Activated naive CD4-positive, alpha-beta T cell treated with anti-CD3 and anti-CD28 coated beads for 36 hours (primary cell): ENCODE results near the gene AANAT. TPM values are rescaled to one million over a fixed set of nuclear protein-coding genes. Genes with fewer than 3 reads are reported as not detected.
A peak's percentile ranks its signal among the peaks of the same experiment; 100 is the strongest.
"Not testable (repeated sequence)": the region's sequence is repeated elsewhere in the genome, so short reads cannot be mapped to it uniquely, and the experiment has no call there.

ENCODE experiments used
- CTCF ChIA-PET: fragments of 350-600 bp; sonication (Branson Sonifier 250); formaldehyde crosslinking; loops from one replicate; lab custom pipeline; 2021; ENCODE audit warnings: antibody characterized with exemption; lab: Charles Lee
- DNase-seq: peaks from one replicate; pipeline ENCODE4 v3.0.0-alpha.2; 2020
- H3K27ac Mint-ChIP-seq: one replicate; pipeline ENCODE4 v1.8.0; 2021; ENCODE audit warnings: mild to moderate bottlenecking, mixed read lengths
- H3K27me3 Mint-ChIP-seq: one replicate; pipeline ENCODE4 v1.8.0; 2021; ENCODE audit warnings: low read depth, mixed read lengths
- H3K36me3 Mint-ChIP-seq: one replicate; pipeline ENCODE4 v1.8.0; 2021; ENCODE audit warnings: low read depth, mixed read lengths
- H3K4me1 Mint-ChIP-seq: one replicate; pipeline ENCODE4 v1.8.0; 2021; ENCODE audit warnings: low read depth, mixed read lengths
- H3K4me3 Mint-ChIP-seq: one replicate; pipeline ENCODE4 v1.8.0; 2021; ENCODE audit warnings: mild to moderate bottlenecking, moderate library complexity, mixed read lengths
- H3K9me3 Mint-ChIP-seq: one replicate; pipeline ENCODE4 v1.8.0; 2021; ENCODE audit warnings: mixed read lengths
- intact Hi-C: fragments of 100-400 bp; cut with micrococcal nuclease; formaldehyde crosslinking; loops from one replicate; pipeline ENCODE4 v1.15.1; 2023
- total RNA-seq, 2 experiments: library from RNA; stranded (reverse); gene quantifications; one replicate each; pipeline ENCODE4 v1.2.3, GENCODE V29; 2021

The AANAT gene
- total RNA-seq, 2 experiments from 2014 or later: not detected

- not testable (repeated sequence) for H3K4me3 Mint-ChIP-seq
Measured at GRCh38 chr17:76508472-76509063, 41.2 kb downstream of the AANAT start.

GRCh38 chr17:76510831-76511244 is 43.4 kb downstream of the AANAT start:
- H3K4me1 Mint-ChIP-seq: peaks cover 17% of the 10 kb centered on the region
- H3K9me3 Mint-ChIP-seq: no peaks in the 10 kb centered on the region
- intact Hi-C loops: loop anchor here (10.0 kb wide), 1 partner anchor 726 kb away; the partner anchor contains the start of gene UNK
- no peak overlapping the region for H3K27ac Mint-ChIP-seq
- CTCF ChIA-PET: interaction anchor here (0.8 to 1.4 kb wide), 3 partner anchors 12 to 158 kb away, joined by 3 to 9 read pairs (median 4); partner anchors contain the start of gene AANAT
- no peaks in the 10 kb centered on the region for H3K36me3 Mint-ChIP-seq
- H3K27me3 Mint-ChIP-seq: peaks cover 2% of the 10 kb centered on the region
- no peak for DNase-seq
- no peak overlapping the region for H3K4me3 Mint-ChIP-seq

More at GRCh38 chr17:76508472-76509063, 41.2 kb downstream of the AANAT start:
- CTCF ChIA-PET: interaction anchor here (0.6 to 4.3 kb wide), 8 partner anchors 14 to 210 kb away, joined by 3 to 58 read pairs (median 8); partner anchors contain the start of gene AANAT
- H3K36me3 Mint-ChIP-seq, H3K27me3 Mint-ChIP-seq, DNase-seq, H3K27ac Mint-ChIP-seq, H3K9me3 Mint-ChIP-seq, intact Hi-C loops, H3K4me1 Mint-ChIP-seq: not testable (repeated sequence)

- intact Hi-C loops: loop anchor here (10.0 kb wide), 1 partner anchor 727 kb away; the partner anchor contains the start of gene UNK
- no peak overlapping the region for H3K4me3 Mint-ChIP-seq
- peaks cover 20% of the 10 kb centered on the region for H3K4me1 Mint-ChIP-seq
- DNase-seq: no peak
- H3K36me3 Mint-ChIP-seq: no peaks in the 10 kb centered on the region
- no peak overlapping the region for H3K27ac Mint-ChIP-seq
- no peaks in the 10 kb centered on the region for H3K9me3 Mint-ChIP-seq
- H3K27me3 Mint-ChIP-seq: peaks cover 2% of the 10 kb centered on the region
- CTCF ChIA-PET: interaction anchor here (0.7 to 1.4 kb wide), 5 partner anchors 11 to 729 kb away, joined by 3 to 9 read pairs (median 3); partner anchors contain the start of genes AANAT and PRPSAP1
Measured at GRCh38 chr17:76511668-76512365, 44.4 kb downstream of the AANAT start.

GRCh38 chr17:76512366-76513305 is 45.2 kb downstream of the AANAT start:
- no peak for DNase-seq
- Mint-ChIP-seq H3K4me1 (peaks cover 20% of the 10 kb centered on the region), H3K4me3 (no peak overlapping the region), H3K27ac (peak overlapping the region; percentile 54), H3K36me3 (no peaks in the 10 kb centered on the region), H3K27me3 (peaks cover 1% of the 10 kb centered on the region), H3K9me3 (no peaks in the 10 kb centered on the region)
- CTCF ChIA-PET: interaction anchor here (0.9 to 1.4 kb wide), 4 partner anchors 11 to 159 kb away, joined by 3 to 5 read pairs (median 3); partner anchors contain the start of genes AANAT and PRPSAP1
- intact Hi-C loops: loop anchor here (10.0 kb wide), 1 partner anchor 728 kb away; the partner anchor contains the start of gene UNK

GRCh38 chr17:76513306-76513692 is 45.9 kb downstream of the AANAT start:
- no peaks in the 10 kb centered on the region for H3K9me3 Mint-ChIP-seq
- H3K27ac Mint-ChIP-seq: peak overlapping the region; percentile 54
- no peak for DNase-seq
- no peaks in the 10 kb centered on the region for H3K36me3 Mint-ChIP-seq
- H3K27me3 Mint-ChIP-seq: no peaks in the 10 kb centered on the region
- H3K4me1 Mint-ChIP-seq: peaks cover 22% of the 10 kb centered on the region
- H3K4me3 Mint-ChIP-seq: no peak overlapping the region
- intact Hi-C loops: loop anchor here (10.0 kb wide), 1 partner anchor 728 kb away; the partner anchor contains the start of gene UNK
- CTCF ChIA-PET: interaction anchor here (1.3 kb wide), 1 partner anchor 128 kb away, joined by 3 read pairs; no protein-coding TSS in a partner anchor

GRCh38 chr17:76514355-76514754 is 47.0 kb downstream of the AANAT start:
- DNase-seq, H3K9me3 Mint-ChIP-seq, H3K36me3 Mint-ChIP-seq, H3K4me3 Mint-ChIP-seq, H3K27me3 Mint-ChIP-seq: not testable (repeated sequence)
- peak overlapping the region; percentile 57 for H3K27ac Mint-ChIP-seq
- H3K4me1 Mint-ChIP-seq: peaks cover 22% of the 10 kb centered on the region
- CTCF ChIA-PET: interaction anchor here (0.6 to 1.1 kb wide), 7 partner anchors 8 to 1162 kb away, joined by 3 to 6 read pairs (median 4); no protein-coding TSS in a partner anchor
- intact Hi-C loops: loop anchor here (2.0 to 10.0 kb wide), 3 partner anchors 42 to 730 kb away; partner anchors contain the start of gene UNK

- intact Hi-C loops: loop anchor here (1.0 to 10.0 kb wide), 4 partner anchors 41 to 731 kb away; partner anchors contain the start of genes SRSF2 and UNK
- Mint-ChIP-seq H3K27me3 (no peaks in the 10 kb centered on the region), H3K36me3 (no peaks in the 10 kb centered on the region), H3K4me3 (peak overlapping the region; percentile 62), H3K4me1 (peaks cover 22% of the 10 kb centered on the region), H3K9me3 (no peaks in the 10 kb centered on the region), H3K27ac (peak overlapping the region; percentile 92)
- CTCF ChIA-PET: interaction anchor here (0.7 to 1.1 kb wide), 4 partner anchors 9 to 81 kb away, joined by 3 to 5 read pairs (median 4); no protein-coding TSS in a partner anchor
- peak; percentile 88 for DNase-seq
Measured at GRCh38 chr17:76515274-76515949, 48.0 kb downstream of the AANAT start.

GRCh38 chr17:76517638-76518038 is 50.2 kb downstream of the AANAT start:
- intact Hi-C loops: loop anchor here (10.0 kb wide), 1 partner anchor 733 kb away; the partner anchor contains the start of gene UNK
- Mint-ChIP-seq H3K9me3 (no peaks in the 10 kb centered on the region), H3K4me1 (peaks cover 22% of the 10 kb centered on the region), H3K4me3 (no peak overlapping the region), H3K27me3 (no peaks in the 10 kb centered on the region), H3K27ac (no peak overlapping the region), H3K36me3 (no peaks in the 10 kb centered on the region)
- DNase-seq: no peak
- CTCF ChIA-PET: interaction anchor here (0.7 to 1.2 kb wide), 2 partner anchors 43 to 107 kb away, joined by 3 to 11 read pairs; no protein-coding TSS in a partner anchor

- H3K27ac Mint-ChIP-seq: peak overlapping the region; percentile 36
- no peaks in the 10 kb centered on the region for H3K9me3 Mint-ChIP-seq
- peaks cover 26% of the 10 kb centered on the region for H3K4me1 Mint-ChIP-seq
- no peaks in the 10 kb centered on the region for H3K36me3 Mint-ChIP-seq
- intact Hi-C loops: loop anchor here (10.0 kb wide), 1 partner anchor 735 kb away; the partner anchor contains the start of gene UNK
- H3K27me3 Mint-ChIP-seq: no peaks in the 10 kb centered on the region
- H3K4me3 Mint-ChIP-seq: no peak overlapping the region
- DNase-seq: no peak
- CTCF ChIA-PET: interaction anchor here (1.0 to 5.4 kb wide), 2 partner anchors 26 to 105 kb away, joined by 3 to 73 read pairs; no protein-coding TSS in a partner anchor
Measured at GRCh38 chr17:76519048-76519966, 51.9 kb downstream of the AANAT start.
